Neutrophil (primary cell): ENCODE measurements around the gene NUAK2.

Source experiments
- H3K27ac ChIP-seq: fragments of 200-600 bp; sonication (generic); 2 replicates; pipeline ENCODE4 v1.5.1; 2016; ENCODE audit warnings: mild to moderate bottlenecking, moderate library complexity
- H3K27me3 ChIP-seq: fragments of 200-600 bp; sonication (generic); 2 replicates; pipeline ENCODE4 v1.6.0; 2016; ENCODE audit warnings: mild to moderate bottlenecking
- H3K36me3 ChIP-seq: fragments of 200-600 bp; sonication (generic); 2 replicates; pipeline ENCODE4 v1.5.1; 2017
- H3K4me1 ChIP-seq, 2 experiments: fragments of 200-600 bp in 1 of 2; sonication (generic) in 1 of 2; 1 replicate in 1 of 2; 2 replicates in 1 of 2; pipeline versions ENCODE4 v1.5.1 to v1.6.1; 2013 to 2016; ENCODE audit warnings: low read depth in 1 of 2, low read length in 1 of 2, mild to moderate bottlenecking in 1 of 2, moderate library complexity in 1 of 2; ENCODE audit not compliant: control insufficient read depth in 1 of 2, insufficient read depth in 1 of 2
- H3K4me3 ChIP-seq, 2 experiments: fragments of 200-600 bp in 1 of 2; sonication (generic) in 1 of 2; 1 replicate in 1 of 2; 2 replicates in 1 of 2; pipeline ENCODE4 v1.5.1; 2013 to 2016; ENCODE audit warnings: low read depth in 1 of 2, low read length in 1 of 2, mild to moderate bottlenecking in 1 of 2, moderate library complexity in 1 of 2
- H3K9me3 ChIP-seq: fragments of 200-600 bp; sonication (generic); 2 replicates; pipeline ENCODE4 v1.5.1; 2016
- CTCF ChIP-seq: fragments of 200-600 bp; sonication (generic); IDR thresholded peaks from 2 replicates; pipeline ENCODE4 v1.5.1; 2016; ENCODE audit warnings: antibody characterized with exemption

The NUAK2 gene

GRCh38 chr1:205260948-205261732 is 60.4 kb downstream of the NUAK2 start:
- no peaks in the 10 kb centered on the region for H3K9me3 ChIP-seq
- peaks cover 17% of the 10 kb centered on the region for H3K27me3 ChIP-seq
- TF ChIP-seq CTCF, result no peak
- peaks cover 36% of the 10 kb centered on the region in 2 experiments for H3K4me1 ChIP-seq
- H3K36me3 ChIP-seq, result no peaks in the 10 kb centered on the region
- no peak overlapping the region for H3K27ac ChIP-seq
- H3K4me3 ChIP-seq, result no peak overlapping the region

- no peak overlapping the region for H3K4me3 ChIP-seq
- peaks cover 17% of the 10 kb centered on the region for H3K27me3 ChIP-seq
- peaks cover 36 to 39% of the 10 kb centered on the region in 2 experiments for H3K4me1 ChIP-seq
- H3K27ac ChIP-seq, result no peak overlapping the region
- H3K9me3 ChIP-seq, result no peaks in the 10 kb centered on the region
- H3K36me3 ChIP-seq, result no peaks in the 10 kb centered on the region
- no peak for TF ChIP-seq CTCF
Measured at GRCh38 chr1:205259998-205260397, 61.5 kb downstream of the NUAK2 start.

- TF ChIP-seq CTCF, result no peak
- H3K36me3 ChIP-seq, result no peaks in the 10 kb centered on the region
- no peak overlapping the region for H3K4me3 ChIP-seq
- H3K4me1 ChIP-seq, result peaks cover 36 to 39% of the 10 kb centered on the region in 2 experiments
- no peaks in the 10 kb centered on the region for H3K9me3 ChIP-seq
- H3K27ac ChIP-seq, result no peak overlapping the region
- H3K27me3 ChIP-seq, result peaks cover 17% of the 10 kb centered on the region
Measured at GRCh38 chr1:205259324-205259832, 62.2 kb downstream of the NUAK2 start.

GRCh38 chr1:205258719-205259118 is 62.8 kb downstream of the NUAK2 start:
- Histone ChIP-seq H3K4me3 (no peak overlapping the region), H3K27me3 (peaks cover 17% of the 10 kb centered on the region), H3K36me3 (no peaks in the 10 kb centered on the region), H3K27ac (no peak overlapping the region), H3K9me3 (no peaks in the 10 kb centered on the region), H3K4me1 (peaks cover 36 to 39% of the 10 kb centered on the region in 2 experiments)
- TF ChIP-seq CTCF, result no peak

- no peak for TF ChIP-seq CTCF
- no peaks in the 10 kb centered on the region for H3K9me3 ChIP-seq
- no peaks in the 10 kb centered on the region for H3K36me3 ChIP-seq
- H3K4me3 ChIP-seq, result no peak overlapping the region
- no peak overlapping the region for H3K27ac ChIP-seq
- H3K4me1 ChIP-seq, result peaks cover 36 to 39% of the 10 kb centered on the region in 2 experiments
- H3K27me3 ChIP-seq, result peaks cover 14% of the 10 kb centered on the region
Measured at GRCh38 chr1:205258261-205258691, 63.3 kb downstream of the NUAK2 start.
